ENCODE measurements around the gene DOCK4.

The DOCK4 gene

DNA sequence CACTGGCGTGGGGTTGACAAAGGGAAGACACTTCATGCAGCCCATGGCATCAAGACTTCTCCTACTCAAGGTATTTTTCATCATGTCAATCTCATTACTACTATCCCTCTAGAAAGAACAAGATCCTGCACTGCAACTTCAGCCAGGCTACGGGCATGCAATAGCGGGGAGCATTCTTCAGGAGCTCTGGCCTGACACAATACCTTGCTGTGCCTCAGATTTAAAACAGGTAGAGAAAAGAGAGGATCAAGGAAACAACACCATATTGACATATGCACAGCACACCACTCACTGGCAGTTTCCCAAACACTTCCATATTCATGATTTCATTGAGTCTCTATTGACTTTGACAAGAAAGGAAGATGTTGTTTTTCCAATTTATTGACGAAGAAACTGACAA is 51.5 kb downstream of the DOCK4 start:
- DNase-seq, result no peak

DNA sequence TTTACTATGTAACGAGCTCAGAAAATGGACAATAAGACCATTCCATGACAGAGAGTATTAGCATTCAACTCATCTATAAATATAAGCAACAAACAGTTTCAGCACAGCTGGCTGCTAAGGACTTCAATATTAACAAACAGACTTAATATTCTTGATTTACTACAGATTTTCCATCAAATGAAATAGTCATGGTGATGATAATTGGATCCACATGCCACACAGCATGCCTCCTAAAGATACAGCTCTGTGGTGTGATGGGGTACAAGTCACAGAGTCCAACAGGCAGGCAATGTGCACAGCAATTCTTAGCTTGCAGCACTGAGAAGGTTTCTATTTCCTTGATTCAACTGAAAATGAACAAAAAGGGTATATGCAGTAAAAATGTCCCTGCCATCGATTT is 54.0 kb downstream of the DOCK4 start:
- no peak for DNase-seq

DNA sequence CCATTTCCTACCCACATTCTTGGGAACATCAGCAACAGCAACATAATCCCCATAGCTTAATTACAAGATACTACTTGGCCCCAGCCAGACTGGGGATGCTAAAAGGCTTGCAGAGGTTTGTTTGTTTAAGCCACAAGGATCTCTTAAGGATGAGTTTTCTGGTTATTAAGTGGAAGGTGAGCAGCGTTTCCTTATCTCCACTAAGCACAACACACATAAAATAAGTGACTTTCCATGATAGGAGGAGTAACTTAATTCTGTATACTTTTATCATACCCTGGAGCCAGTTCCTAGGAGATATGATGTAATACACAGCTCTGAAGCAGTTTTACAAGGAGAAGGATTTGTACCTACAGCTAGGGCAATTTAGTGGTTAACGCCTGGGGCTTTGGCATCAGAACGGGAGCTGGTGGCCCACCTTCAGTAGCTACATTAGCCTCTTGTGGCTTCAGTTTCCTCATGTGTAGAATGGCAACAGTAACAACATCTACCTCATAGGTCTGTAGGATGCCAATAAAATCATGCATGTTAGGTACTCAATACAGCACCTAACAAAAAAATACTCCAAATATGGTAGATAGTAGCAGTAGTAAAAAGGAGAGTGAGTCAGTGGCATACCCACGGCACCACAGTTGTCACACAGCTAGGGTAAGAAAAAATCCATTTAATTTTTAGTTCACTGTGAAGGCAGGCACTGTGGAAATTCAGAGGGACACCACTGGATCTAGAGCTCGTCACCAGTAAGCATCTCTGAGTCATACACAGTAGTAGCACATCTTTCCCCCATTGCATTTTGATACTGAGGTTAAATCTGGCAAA is 55.2 kb downstream of the DOCK4 start:
- no peak for DNase-seq

DNA sequence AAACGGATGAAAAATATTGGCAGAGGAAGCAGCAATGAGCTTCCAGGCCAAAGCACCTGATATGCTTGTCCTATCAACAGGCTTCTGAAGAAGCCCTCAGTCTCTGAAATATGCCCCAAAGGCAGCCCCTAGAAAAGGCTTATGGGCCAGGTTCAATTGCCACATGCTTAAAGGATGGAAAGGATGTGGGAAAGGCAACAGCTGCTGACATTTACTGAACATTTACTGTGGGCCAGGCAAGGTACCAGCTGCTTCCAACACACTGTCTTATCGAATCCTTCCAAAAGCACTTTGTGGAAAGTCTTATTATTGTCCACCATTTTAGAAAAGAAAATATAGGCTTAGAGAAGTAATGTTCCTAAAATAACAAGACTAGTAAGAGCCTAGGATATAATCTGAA is 56.5 kb downstream of the DOCK4 start:
- DNase-seq, result no peak

DNA sequence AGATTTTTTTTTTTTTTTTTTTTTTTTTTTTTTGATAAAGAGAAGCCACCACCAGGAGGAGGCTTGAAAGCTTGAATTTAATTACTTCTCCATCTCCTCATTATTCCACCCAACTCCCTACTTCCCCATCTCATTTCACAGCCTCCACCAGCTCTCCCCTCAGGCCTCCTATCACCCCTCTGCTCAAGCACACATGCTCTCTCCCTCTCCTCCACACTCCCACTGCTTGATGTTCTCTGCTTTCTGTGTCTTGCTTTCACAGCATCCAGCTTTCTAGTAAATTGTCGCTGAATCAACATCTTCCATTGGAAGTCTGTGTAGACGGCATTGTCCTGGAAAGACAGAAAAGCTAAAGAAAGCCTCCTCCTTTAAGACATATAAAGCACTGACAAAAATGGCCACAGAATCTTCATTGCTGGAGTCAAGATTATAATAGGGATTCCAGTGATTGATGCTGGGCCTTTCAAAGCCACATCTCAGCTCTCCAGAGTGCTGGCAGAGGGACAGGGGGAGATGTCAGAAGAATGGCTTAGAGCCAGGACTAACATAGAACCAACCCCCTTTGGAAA is 58.3 kb downstream of the DOCK4 start:
- DNase-seq, result no peak

DNA sequence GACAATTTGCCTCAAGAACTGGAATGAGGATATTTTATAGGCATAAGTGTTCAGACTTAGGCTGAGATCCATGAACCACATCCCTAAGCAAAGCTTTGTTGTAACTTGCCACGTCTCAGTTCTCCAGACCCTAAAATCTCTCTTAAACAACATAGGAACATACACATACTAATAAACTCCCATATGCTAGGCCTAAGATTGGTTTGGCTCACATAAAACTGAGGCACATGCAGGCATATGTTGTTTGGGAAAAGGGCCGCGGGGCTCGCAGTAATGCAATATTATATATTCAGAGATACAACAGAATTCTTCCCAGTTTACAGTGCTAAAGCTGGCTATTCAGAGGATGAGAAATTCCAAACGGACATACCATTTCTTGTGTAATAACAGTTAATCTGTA is 61.0 kb downstream of the DOCK4 start:
- DNase-seq, result no peak

DNA sequence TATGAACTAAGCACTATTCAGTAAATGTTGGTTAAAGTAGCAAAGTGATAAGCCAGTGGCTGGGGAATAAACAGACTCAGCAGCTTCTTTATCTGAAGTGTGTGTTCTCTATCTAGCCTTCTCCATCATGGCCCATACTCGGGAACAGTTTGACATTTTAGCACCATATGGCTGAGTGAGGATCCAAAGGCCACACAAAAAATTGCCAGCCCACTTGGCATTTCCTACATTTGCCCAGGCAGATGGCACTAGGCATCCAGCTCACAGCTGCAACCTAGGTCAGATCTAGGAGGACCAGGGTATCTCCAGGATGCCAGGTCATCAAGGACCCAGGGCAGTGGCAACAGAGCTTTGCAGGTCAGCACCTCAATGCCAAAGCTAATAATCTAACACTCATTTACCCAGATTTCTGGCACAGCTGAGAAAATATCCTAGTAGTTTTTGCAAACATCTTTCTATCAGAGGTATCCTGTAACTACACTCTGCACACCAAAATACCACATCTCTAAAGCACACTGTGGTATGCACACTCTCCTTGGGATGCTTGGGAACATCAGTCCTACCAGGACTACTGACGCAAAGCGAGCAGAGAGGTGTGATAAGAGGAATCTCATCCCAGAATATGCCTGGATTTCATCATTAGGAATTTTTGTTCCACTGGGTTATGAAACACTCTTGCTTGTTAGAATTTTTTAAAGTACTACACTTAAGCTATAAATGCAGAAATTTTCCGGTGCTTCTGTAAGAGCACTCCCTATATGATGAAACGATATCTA is 61.7 kb downstream of the DOCK4 start:
- no peak for DNase-seq

DNA sequence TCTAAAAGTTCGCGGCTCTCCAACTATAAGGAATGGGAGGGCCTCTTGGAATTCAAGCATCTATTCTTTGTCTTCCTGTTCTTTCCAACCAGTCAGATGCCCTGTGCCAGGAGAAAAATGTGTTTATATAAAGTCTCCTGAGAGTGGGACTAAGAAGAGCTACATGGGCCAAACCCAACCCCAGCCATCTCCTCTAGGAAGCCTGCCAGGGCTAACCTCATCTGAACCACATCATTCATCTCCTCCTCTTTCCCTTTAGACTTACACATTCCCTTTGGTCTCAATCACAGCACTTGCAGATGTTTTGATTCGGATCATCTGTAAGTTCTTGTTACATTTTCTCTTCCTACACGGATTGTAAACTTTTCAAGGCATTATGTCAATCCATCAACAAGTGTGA is 62.6 kb downstream of the DOCK4 start:
- no peak for DNase-seq

DNA sequence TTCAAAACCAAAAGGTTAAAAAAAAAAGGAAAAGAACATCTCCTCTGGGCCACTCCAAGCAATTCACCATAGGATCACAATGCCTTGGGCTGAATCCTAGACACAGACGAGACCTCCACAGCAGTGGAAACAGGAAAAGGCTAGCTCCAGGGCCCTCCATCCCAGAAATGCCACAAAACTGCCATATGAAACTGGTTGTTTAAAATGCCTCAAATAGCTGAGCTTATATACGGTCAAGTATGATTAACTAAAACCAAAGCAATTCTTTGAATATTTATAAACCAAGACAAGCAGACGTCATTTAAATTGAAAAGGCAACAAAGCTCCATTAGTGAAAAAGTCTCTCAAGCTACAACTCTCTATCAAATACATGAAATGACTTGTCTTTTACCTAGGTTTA is 63.1 kb downstream of the DOCK4 start:
- DNase-seq, result no peak

DNA sequence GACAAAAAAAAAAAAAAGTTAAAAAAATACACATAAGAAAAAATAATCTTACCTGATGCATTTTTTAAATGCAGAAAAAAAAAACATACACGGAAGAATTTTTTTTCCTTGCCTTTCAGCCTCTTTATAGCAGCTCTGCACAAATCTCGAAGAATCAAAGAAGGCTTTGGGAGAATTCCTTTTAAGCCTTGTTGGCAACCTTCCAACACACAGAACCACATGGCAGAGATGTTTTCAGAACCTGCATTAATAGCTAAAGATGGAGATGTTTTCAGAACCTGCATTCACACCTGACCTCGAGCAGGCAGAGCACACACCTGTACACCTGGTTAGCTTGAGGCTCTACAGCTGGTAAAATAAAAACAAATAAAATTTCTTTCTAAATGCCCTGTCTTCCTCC is 65.6 kb downstream of the DOCK4 start:
- no peak for DNase-seq

DNA sequence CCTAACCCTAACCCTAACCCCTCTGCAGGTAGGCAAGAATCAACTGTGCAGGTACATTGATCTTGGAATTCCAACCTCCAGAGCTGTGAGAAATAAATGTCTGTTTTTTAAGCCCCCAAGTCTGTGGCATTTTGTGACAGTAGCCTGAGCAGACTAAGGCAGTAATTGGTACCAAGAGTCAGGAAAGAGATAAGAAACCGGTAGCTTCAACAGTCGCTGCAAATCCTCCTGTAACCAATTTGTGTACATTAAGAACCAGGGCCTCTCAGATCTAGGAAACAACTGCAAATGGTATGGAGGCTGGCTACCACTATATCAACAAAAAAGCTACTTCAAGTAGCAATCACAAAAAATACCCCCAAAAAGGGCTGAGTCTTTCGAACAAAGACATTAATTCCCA is 67.3 kb downstream of the DOCK4 start:
- DNase-seq, result no peak

DNA sequence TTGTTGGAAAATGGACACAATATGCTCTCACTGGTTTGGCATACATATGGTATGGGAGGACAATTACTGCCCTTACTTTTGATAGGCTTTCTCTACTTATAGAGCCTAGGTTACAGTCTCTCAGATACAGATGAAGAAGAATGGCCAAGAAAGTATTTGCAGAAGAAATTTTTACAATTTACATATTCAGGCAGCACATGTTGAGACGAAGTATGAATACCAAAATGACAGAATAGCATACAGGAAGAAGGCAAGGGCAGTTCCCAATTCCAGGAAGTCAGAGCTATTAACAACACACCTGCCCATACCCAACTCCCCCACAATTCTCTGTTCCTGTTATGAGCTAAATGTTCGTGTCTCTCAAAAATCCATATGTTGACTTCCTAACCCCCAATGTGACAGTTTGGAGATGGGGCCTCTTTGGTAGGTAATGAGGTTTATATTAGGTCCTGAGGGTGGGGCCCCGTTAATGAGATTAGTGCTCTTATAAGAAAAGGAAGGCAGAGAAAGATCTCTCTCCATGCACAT is 67.8 kb downstream of the DOCK4 start:
- no peak for DNase-seq

DNA sequence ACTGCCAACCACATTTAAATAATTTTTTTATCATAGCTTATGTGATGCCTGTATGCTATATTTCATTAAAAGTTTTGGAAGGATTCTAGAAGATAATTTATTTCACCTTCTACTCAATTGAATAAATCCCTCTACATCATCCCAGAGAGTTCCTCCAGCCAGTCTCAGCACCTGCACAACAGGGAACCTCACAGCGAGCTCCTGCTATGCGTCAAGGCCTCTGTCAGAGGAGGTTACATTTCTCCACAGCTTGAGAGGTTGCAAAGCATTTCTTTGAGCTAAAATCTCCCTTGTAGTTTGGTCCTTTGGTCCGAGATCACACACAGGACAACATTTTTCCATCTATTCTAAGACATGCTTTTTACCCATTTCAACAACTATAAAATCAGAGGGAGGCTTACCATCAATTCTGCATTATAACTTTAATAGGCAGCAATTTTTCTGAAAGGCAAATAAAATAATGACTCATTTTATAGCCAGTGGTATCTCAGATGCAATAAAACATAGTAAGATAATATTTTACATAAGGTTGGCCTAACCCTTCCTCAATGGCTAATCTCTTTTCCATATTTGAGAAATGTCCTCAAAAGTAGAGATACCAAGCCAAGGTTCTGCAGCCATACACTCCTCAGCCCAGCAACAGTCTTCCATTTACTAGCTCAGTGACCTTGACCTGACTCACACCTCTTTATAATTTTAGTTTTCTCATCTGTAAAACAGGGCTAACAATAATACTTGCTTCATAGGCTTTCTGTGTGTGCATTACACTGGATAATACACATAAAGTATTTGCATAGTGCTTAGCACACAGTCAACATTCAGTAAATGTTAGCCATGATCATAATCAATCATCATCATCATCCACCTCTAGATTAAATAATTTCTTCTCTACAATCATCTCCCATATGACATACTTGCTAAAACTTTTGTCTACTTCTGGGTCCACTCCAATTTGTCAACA is 68.8 kb downstream of the DOCK4 start:
- no peak for DNase-seq

DNA sequence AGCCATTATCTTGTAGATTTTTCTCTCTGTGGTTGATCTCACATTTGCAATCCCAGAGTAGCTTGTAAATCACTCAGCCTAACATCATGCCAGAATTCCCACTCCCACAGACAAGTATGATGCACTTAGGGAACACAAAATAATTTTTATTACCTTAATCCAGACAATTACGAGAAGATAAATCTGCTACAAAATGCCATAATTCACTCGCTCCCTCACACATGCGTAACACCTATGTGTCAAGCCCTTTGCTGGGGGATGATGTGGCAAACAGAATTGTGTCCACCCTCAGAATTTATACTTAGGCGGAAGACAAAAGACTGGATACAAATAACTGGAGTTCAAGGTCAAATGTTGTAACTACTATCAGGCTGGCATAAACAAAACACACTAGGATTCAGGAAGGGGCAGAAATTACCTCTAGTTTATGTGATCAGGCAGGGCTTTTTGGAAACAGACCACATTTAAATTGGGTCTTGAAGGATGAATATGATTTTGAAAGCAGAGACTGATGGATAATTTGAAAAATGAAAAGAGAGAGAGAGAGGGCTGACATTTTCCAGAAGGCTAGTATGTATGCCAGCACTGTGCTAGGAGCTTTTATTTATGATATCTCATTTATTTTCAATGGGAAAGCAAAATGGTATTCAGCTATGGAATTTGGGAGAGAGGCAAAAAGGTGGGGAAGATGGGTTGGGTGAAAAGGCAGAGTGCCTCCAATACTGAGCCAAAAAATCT is 69.8 kb downstream of the DOCK4 start:
- DNase-seq, result no peak

DNA sequence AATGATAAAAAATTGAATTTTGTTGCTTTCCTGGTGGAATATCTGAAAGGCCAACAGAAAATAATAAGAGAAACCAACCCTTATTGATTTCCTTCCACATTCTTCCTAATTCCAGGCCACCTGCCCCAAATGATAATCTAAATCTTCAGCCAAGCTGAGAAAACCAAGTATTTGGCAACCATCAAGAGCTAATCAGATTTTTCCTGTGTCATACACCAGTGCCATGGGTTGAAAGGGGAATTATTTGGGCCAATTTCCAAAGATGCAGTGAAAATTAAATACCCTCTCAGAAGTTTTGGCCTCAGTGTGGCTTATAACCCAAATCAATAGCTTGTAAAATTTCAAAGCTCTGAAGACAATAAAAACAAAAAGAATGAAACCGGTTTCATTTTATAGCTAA is 70.4 kb downstream of the DOCK4 start:
- DNase-seq, result no peak

DNA sequence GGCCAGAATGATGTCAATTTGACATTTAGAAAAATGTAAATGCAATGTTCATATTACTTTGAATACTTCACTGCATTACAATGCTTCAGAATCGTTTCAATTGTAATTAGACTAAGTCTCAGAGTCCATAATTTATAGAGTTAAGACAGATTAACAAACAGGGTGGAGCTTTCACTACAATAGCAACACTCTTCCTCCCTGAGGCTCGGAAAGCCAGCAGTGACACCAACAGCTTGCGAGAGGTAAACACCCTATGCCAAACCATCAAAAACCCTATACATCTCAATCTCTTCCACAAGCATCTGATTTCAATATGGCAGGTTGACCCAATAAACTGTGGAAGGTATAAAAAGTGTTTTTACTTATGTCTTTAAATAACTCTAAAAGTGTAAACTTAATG is 72.2 kb downstream of the DOCK4 start:
- no peak for DNase-seq

DNA sequence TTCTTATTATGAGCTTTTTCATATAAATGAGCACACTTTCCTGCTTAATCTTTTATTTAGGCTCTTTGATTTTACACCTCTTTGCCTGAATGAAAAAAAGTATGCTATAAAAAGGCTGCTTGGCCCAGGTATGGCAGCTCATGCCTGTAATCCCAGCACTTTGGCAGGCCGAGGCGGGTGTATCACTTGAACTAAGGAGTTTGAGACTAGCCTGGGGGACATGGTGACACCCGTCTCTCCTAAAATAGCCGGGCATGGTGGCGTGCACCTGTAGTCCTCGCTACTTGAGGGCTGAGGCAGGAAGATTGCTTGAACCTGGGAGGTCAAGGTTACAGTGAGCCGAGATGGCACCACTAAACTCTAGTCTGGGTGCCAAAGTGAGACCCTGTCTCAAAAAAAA is 72.9 kb downstream of the DOCK4 start:
- DNase-seq, result no peak

DNA sequence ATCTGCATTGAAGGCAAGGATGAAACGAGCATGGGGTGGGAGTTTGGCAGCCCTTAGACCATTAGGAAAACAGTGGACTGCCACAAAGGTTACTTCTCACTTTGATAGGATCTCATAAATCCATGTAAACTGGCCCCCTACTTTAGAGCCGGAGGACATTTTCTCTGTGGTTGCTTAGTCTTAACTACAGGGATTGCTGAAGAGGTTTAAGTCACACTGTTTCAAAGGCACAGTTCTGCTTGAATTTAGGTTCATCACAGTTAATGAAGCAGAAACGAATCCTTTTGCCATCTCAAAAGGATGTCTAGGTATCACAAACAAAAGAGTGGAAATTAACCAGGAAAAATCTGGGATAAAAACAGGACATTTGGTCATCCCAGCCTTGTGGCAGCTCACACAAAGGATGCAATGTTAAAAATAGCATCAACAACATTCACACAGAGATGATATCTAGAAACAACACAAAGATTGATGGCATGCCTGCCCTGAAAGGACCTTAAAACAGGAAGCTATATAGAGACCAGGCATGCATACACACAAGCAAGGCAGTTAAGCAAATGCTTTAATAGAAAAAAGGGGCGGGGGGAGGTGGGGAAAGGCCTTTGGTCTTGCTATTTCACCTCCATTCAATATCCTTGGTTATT is 74.0 kb downstream of the DOCK4 start:
- no peak for DNase-seq

DNA sequence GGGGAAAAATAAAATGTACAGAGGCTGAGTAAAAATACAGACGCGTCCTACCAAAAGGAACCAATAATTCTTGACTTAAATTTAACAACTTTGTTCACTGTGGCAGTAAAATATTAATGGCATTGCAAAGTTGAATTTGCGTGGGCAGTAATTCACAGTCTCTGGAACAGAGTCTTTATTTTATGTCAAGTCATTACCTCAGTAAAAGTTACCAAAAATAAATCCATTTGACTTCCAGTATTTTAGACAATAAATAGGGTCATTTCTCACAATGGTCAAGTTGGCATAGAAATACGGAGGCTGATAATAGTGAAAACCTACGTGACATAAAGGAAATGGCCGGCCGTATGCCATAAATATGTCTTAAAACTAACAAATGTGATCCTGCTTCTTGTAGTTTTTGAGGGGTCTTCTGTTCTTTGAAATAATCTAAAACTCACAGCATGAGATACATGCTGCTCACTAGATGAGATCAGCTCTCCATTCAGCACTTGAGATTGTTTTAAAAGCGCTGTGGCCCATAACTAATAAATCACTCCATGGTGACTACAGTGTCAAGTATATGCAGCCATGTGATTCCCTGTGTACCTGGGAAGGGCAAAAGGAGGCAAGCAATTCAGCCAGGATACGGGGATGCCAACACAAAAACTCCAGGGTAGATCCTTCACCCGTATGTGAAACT is 75.3 kb downstream of the DOCK4 start:
- DNase-seq, result no peak

DNA sequence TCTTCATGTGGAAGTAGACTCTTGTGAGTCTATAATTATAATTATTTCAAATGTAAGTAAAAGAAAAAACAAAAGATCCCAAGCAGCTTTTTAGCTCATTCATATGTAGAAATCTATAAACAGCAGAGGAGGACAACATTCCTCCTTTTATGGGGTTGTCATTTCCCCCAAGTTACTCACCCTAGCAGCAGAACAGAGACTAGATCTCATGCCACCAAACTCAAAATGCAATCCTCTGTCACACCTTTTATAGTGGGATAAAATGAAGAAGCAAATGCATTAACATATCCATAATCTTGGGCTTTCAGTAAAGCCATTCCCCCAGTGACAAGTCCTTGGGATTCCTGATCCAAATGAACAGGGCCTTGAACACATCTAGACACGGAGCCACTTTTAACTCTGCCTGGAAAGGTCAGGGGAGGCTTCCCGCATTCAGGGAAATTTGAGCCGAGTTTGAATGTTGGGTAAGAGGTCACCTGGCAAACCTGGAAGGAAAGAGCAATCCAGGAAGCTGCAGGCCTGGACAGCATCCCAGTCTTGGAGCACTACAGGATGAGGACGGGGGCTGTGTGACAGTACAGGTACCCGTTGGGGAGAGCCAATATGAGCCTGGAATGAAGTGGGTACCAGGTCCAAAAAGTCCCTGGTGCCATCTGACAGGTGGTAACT is 76.4 kb downstream of the DOCK4 start:
- DNase-seq, result no peak
